Measurements from ENCODE around the gene TBC1D22A.

GRCh38 chr22:47144076-47144765 is 381.8 kb downstream of the TBC1D22A start:
- TF ChIP-seq CTCF (IDR thresholded peaks at IDR 0.05; ENCODE audit: low read length) (no peak), EZH2 (IDR thresholded peaks at IDR 0.05; ENCODE audit: borderline replicate concordance, low read length) (no peak)
